ENCODE results near the gene UBXN2A.
"Not testable (repeated sequence)": the region's sequence is repeated elsewhere in the genome, so short reads cannot be mapped to it uniquely, and the experiment has no call there.

The UBXN2A gene

DNA sequence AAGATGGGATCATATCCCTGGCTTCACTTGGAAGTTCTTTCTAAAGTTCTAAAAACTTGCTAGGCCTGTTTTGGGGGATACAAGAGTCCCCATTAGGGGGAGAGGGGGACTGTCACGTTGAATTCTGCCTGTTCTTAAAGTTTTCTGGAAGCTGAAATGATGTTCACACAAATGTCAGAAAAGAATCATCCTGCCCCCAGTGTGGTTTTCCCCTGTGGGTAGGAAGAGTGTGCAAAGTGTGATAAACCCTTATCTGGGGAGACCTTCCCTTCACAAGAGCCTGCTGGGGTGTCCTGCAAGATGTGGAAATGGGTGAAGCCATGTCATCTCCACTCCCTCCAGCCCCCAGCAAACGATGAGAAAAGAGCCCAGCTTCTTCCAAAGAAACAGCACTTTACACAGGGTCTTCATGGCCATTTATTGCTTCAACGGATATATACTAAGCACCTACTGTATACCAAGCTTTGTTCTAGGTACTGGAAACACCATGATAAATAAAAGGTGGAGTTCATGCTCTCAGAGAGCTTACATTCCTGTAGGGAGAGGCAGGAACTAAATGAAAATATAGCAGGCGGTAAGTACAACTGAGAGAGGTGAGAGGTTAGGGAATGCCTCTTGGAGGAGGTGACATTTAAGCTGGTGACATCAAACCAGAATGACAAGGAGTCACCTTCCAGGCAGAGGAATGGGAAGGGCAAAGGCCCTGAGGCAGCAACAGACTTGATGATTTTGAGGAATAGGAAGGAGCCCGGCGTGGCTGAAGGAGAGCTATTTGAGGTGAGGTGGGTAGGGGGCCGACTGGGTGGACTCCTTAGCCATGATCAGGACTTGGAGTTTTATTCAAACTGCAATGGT is 71.2 kb downstream of the UBXN2A start:
- no peak for DNase-seq (ENCODE audit: low read depth in 2 of 2, low spot score in 1 of 2)

DNA sequence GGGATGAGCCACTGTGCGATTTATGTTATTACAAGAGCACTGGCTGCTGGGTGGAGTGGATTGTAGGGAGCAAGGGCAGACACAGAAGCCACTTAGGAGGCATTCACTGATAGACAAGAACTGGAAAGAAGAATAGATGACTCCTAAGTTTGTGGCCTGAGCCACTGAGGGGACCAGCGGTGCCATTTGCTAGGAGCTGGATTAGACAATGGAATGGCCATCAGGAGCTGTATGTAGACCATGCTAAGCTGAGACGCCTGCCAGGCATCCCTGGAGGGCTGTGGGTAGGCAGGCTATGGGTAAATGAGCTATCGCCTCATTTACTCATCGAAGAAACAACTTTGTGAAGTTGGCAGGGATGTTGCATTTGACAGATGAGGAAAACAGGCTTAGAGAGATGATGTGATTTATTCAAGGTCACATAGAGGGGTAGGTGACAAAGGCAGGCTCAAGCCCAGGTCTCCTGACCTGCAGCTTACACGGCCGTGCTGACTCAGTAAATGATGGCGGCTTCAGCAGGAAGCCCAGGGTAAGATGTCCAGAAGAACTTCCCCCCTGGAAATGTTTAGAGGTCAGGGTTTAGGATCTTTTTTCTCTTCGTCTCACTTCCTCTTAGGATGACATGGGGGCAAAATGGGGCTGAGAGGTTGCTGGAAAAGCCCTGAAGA is 72.4 kb downstream of the UBXN2A start:
- DNase-seq (ENCODE audit: low read depth in 2 of 2, low spot score in 1 of 2): no peak

DNA sequence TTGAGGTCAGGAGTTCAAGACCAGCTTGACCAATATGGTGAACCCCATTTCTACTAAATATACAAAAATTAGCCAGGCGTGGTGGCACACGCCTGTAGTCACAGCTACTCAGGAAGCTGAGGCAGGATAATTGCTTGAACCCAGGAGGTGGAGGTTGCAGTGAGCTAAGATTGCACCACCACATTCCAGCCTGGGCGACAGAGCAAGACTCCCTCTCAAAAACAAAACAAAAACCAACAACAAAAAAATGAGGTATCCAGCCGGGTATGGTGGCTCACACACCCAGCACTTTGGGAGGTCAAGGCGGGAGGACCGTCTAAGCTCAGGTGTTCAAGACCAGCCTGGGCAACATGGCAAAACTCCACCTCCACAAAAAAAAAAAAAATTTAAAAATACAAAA is 74.6 kb downstream of the UBXN2A start:
- not testable (repeated sequence) for DNase-seq (ENCODE audit: low read depth in 2 of 2, low spot score in 1 of 2)

GRCh38 chr2:24015562-24016375 is 75.5 kb downstream of the UBXN2A start:
- no peak for DNase-seq (ENCODE audit: low read depth in 2 of 2, low spot score in 1 of 2)

GRCh38 chr2:24016376-24016761 is 76.1 kb downstream of the UBXN2A start:
- no peak for DNase-seq (ENCODE audit: low read depth in 2 of 2, low spot score in 1 of 2)

DNA sequence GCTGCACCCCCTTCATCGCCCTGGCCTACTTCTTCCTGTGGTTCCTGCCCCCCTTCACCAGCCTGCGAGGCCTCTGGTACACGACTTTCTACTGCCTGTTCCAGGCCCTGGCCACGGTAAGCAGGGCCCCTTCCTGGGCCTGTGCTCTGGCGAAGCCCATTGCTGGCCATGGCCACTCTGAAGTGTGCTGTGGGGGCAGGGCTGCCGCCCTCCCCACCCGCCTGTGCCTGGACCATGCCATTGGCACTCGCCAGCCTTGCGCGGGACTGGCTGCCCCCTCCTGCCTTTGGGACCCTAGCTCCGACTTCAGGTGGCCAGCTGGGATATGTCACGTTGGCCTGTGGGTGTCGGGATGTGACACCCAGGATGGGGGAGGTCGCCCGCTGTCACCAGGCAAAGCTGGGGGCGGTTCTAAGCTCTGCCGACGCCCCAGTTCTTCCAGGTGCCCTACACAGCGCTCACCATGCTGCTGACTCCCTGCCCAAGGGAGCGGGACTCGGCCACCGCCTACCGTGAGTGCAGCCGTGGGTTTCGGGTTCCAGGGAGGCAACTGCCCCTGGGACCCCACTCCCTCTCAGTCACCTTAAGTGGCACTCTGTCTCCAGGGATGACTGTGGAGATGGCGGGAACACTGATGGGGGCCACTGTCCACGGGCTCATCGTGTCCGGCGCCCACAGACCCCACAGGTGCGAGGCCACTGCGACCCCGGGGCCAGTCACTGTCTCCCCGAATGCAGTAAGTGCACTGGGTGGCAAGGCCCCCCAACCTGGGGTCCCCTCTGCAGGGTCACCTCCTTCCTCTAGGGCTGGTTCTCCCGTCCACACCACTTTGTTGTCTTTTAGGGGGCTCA is 76.8 kb downstream of the UBXN2A start:
- DNase-seq (ENCODE audit: low read depth in 2 of 2, low spot score in 1 of 2): no peak

DNA sequence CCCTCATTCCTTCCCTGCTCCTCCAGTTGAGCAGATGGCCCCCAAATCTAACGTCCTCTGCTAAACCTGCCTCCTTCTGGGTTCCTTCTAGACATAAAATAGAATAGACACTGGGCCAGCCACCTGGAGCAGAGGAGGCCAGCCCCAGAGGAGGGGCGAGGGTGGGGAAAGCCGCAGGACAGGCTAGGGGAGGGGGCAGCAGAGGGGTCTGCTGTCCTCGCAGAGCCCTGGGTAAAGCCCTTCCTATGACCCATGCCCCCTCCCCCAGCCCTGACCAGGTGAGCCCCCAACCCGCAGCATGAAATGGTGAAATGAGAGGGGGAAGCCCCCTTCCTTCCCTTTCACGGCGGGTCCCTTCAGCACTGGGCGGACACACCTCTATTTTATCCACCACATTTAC is 77.4 kb downstream of the UBXN2A start:
- no peak for DNase-seq (ENCODE audit: low read depth in 2 of 2, low spot score in 1 of 2)

GRCh38 chr2:24018241-24018640 is 78.0 kb downstream of the UBXN2A start:
- DNase-seq (ENCODE audit: low read depth in 2 of 2, low spot score in 1 of 2): no peak

DNA sequence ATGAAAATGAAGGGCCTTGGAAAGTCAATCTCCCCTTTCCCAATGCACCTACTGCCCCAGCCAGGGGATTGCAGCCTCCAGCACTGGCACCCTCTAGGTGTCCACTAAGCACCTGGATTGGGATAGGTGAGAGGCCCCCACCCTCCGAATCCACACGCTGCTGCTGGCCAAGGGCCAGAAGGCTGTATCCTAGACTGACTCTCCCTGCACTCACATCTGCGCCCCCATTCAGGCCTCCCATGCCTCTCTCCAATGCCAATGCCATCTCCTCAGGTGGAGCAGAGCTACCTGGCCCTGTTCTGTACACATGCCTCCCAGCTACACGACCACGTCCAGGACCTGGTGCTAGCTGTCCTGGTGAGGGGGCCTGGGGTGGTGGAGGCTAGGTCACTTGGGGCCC is 79.5 kb downstream of the UBXN2A start:
- DNase-seq (ENCODE audit: low read depth in 2 of 2, low spot score in 1 of 2): no peak

DNA sequence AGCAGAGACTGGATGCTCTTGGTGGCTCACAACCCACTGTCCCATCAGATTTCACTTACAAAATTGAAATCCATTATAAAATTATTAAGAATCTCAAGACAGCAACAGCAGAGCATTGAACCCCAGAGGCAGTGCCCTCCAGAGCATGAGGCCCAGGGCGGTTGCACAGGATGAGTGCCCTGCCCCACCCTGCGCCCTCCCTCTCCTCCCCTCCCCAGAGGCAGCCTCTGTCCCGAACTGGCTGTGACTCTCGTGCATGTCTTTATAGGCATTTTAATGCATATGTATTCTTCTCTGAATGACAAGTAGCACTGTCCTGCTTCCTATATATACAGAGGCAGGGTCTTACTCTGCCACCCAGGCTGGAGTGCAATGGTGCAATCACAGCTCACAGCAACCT is 80.0 kb downstream of the UBXN2A start:
- DNase-seq (ENCODE audit: low read depth in 2 of 2, low spot score in 1 of 2): no peak

- DNase-seq (ENCODE audit: low read depth in 2 of 2, low spot score in 1 of 2): no peak
Observed at GRCh38 chr2:24021122-24021998, 81.1 kb downstream of the UBXN2A start.

GRCh38 chr2:24022324-24022974 is 82.2 kb downstream of the UBXN2A start:
- no peak for DNase-seq (ENCODE audit: low read depth in 2 of 2, low spot score in 1 of 2)

- DNase-seq (ENCODE audit: low read depth in 2 of 2, low spot score in 1 of 2): no peak
Observed at GRCh38 chr2:24022975-24023575, 82.8 kb downstream of the UBXN2A start.

DNA sequence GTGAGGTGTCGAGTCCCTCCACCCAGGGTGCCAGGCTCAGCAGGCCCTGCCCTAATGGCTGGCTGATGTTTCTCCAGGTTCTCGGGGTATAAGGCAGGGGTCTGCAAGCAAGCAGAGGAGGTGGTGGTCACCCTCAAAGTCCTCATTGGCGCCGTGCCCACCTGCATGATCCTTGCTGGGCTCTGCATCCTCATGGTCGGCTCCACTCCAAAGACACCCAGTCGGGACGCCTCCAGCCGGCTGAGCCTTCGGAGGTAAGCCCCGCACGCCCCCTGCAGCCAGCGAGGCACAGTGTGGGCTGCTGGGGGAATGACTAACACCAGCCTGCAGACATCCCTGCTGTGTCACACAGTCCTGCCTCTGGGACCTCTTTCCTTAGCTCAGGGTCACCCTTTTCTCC is 83.8 kb downstream of the UBXN2A start:
- no peak for DNase-seq (ENCODE audit: low read depth in 2 of 2, low spot score in 1 of 2)

- DNase-seq (ENCODE audit: low read depth in 2 of 2, low spot score in 1 of 2): no peak
Observed at GRCh38 chr2:24024996-24025663, 84.9 kb downstream of the UBXN2A start.

- DNase-seq (ENCODE audit: low read depth in 2 of 2, low spot score in 1 of 2): no peak
Observed at GRCh38 chr2:24026233-24026632, 86.0 kb downstream of the UBXN2A start.

- no peak for DNase-seq (ENCODE audit: low read depth in 2 of 2, low spot score in 1 of 2)
Observed at GRCh38 chr2:24038786-24039499, 98.7 kb downstream of the UBXN2A start.

- DNase-seq (ENCODE audit: low read depth in 2 of 2, low spot score in 1 of 2): no peak
Observed at GRCh38 chr2:24040511-24040910, 100.2 kb downstream of the UBXN2A start.
